GM18909 (cell line): ENCODE measurements around the gene CCDC158.
"Not testable (repeated sequence)": the region's sequence is repeated elsewhere in the genome, so short reads cannot be mapped to it uniquely, and the experiment has no call there.

ENCODE experiments used
- ATAC-seq: cut with Tn5 transposase; IDR thresholded peaks from one replicate; pipeline ENCODE4 v1.9.1; 2021; ENCODE audit warnings: mild to moderate bottlenecking; ENCODE audit not compliant: unreplicated experiment, poor library complexity

The CCDC158 gene

GRCh38 chr4:76430519-76431388 lies 9.8 kb upstream of the CCDC158 start:
- ATAC-seq = no peak

- ATAC-seq = no peak
Observed at GRCh38 chr4:76429636-76430035, 8.7 kb upstream of the CCDC158 start.

GRCh38 chr4:76426272-76426671 lies 5.3 kb upstream of the CCDC158 start:
- ATAC-seq = no peak

GRCh38 chr4:76423159-76423558 lies 2.2 kb upstream of the CCDC158 start:
- not testable (repeated sequence) for ATAC-seq

- no peak for ATAC-seq
Observed at GRCh38 chr4:76420188-76420761, 666 bp downstream of the CCDC158 start.

GRCh38 chr4:76410636-76411035 lies 10.3 kb downstream of the CCDC158 start:
- ATAC-seq = no peak

GRCh38 chr4:76407440-76408119 lies 13.4 kb downstream of the CCDC158 start:
- ATAC-seq = no peak

GRCh38 chr4:76406081-76406480 lies 14.9 kb downstream of the CCDC158 start:
- no peak for ATAC-seq

- no peak for ATAC-seq
Observed at GRCh38 chr4:76401654-76402053, 19.3 kb downstream of the CCDC158 start.

- ATAC-seq = no peak
Observed at GRCh38 chr4:76388160-76388908, 32.6 kb downstream of the CCDC158 start.

- ATAC-seq = no peak
Observed at GRCh38 chr4:76386566-76387305, 34.2 kb downstream of the CCDC158 start.

GRCh38 chr4:76385974-76386373 lies 35.0 kb downstream of the CCDC158 start:
- no peak for ATAC-seq

- no peak for ATAC-seq
Observed at GRCh38 chr4:76384052-76384451, 36.9 kb downstream of the CCDC158 start.

GRCh38 chr4:76383001-76383400 lies 37.9 kb downstream of the CCDC158 start:
- ATAC-seq = no peak

- no peak for ATAC-seq
Observed at GRCh38 chr4:76381986-76382385, 39.0 kb downstream of the CCDC158 start.

- ATAC-seq = no peak
Observed at GRCh38 chr4:76380561-76380960, 40.4 kb downstream of the CCDC158 start.

- ATAC-seq = no peak
Observed at GRCh38 chr4:76377911-76378310, 43.0 kb downstream of the CCDC158 start.

GRCh38 chr4:76377481-76377901 lies 43.5 kb downstream of the CCDC158 start:
- ATAC-seq = no peak

- no peak for ATAC-seq
Observed at GRCh38 chr4:76376534-76376933, 44.4 kb downstream of the CCDC158 start.

- no peak for ATAC-seq
Observed at GRCh38 chr4:76375703-76376102, 45.2 kb downstream of the CCDC158 start.
